ENCODE data around the gene TRAP1. TPM values are rescaled to one million over a fixed set of nuclear protein-coding genes. Genes with fewer than 3 reads are reported as not detected.
"Not testable (repeated sequence)": the region's sequence is repeated elsewhere in the genome, so short reads cannot be mapped to it uniquely, and the experiment has no call there.

TRAP1 gene
- total RNA-seq, 1 experiment from 2014 or later, result 171 TPM

GRCh38 chr16:3714378-3714777 lies 2.9 kb downstream of the TRAP1 start:
- DNase-seq (ENCODE audit: low read depth), result not testable (repeated sequence)

GRCh38 chr16:3713587-3714242 lies 3.6 kb downstream of the TRAP1 start:
- DNase-seq (ENCODE audit: low read depth), result no peak

GRCh38 chr16:3712861-3713372 lies 4.4 kb downstream of the TRAP1 start:
- DNase-seq (ENCODE audit: low read depth), result no peak

GRCh38 chr16:3706253-3707012 lies 10.9 kb downstream of the TRAP1 start:
- DNase-seq (ENCODE audit: low read depth), result no peak

- DNase-seq (ENCODE audit: low read depth), result no peak
These were observed 15.2 kb downstream of the TRAP1 start for GRCh38 chr16:3702082-3702481.

GRCh38 chr16:3701531-3701930 lies 15.8 kb downstream of the TRAP1 start:
- DNase-seq (ENCODE audit: low read depth), result no peak

GRCh38 chr16:3698941-3699340 lies 18.4 kb downstream of the TRAP1 start:
- no peak for DNase-seq (ENCODE audit: low read depth)

- DNase-seq (ENCODE audit: low read depth), result no peak
These were observed 20.7 kb downstream of the TRAP1 start for GRCh38 chr16:3696425-3697218.

GRCh38 chr16:3695610-3696369 lies 21.5 kb downstream of the TRAP1 start:
- no peak for DNase-seq (ENCODE audit: low read depth)

GRCh38 chr16:3694051-3694450 lies 23.3 kb downstream of the TRAP1 start:
- DNase-seq (ENCODE audit: low read depth), result no peak

- no peak for DNase-seq (ENCODE audit: low read depth)
These were observed 25.6 kb downstream of the TRAP1 start for GRCh38 chr16:3691761-3692160.

- no peak for DNase-seq (ENCODE audit: low read depth)
These were observed 26.2 kb downstream of the TRAP1 start for GRCh38 chr16:3690980-3691720.

- peak; percentile 87 for DNase-seq (ENCODE audit: low read depth)
These were observed 26.8 kb downstream of the TRAP1 start for GRCh38 chr16:3690470-3690928.

- no peak for DNase-seq (ENCODE audit: low read depth)
These were observed 27.6 kb downstream of the TRAP1 start for GRCh38 chr16:3689731-3690130.

- DNase-seq (ENCODE audit: low read depth), result no peak
These were observed 29.5 kb downstream of the TRAP1 start for GRCh38 chr16:3687792-3688191.

GRCh38 chr16:3687021-3687420 lies 30.3 kb downstream of the TRAP1 start:
- DNase-seq (ENCODE audit: low read depth), result no peak

- no peak for DNase-seq (ENCODE audit: low read depth)
These were observed 36.1 kb downstream of the TRAP1 start for GRCh38 chr16:3681206-3681605.

GRCh38 chr16:3677994-3678393 lies 39.3 kb downstream of the TRAP1 start:
- DNase-seq (ENCODE audit: low read depth), result no peak

GRCh38 chr16:3675601-3676130 lies 41.7 kb downstream of the TRAP1 start:
- no peak for DNase-seq (ENCODE audit: low read depth)

All from HT1080 (cell line).